ENCODE results near the gene MYH11. TPM values are rescaled to one million over a fixed set of nuclear protein-coding genes. Genes with fewer than 3 reads are reported as not detected.

The MYH11 gene
- total and polyA plus RNA-seq, 2 experiments from 2014 or later: 1.6 to 5.9 TPM

- no peak for TF ChIP-seq REST (IDR thresholded peaks at IDR 0.05; ENCODE audit: unreplicated experiment)
- TF ChIP-seq CTCF (conservative IDR thresholded peaks at IDR 0.05; ENCODE audit: low read depth in 2 of 2): no peak
These were observed 16.9 kb upstream of the MYH11 start (continued) for GRCh38 chr16:15873737-15874136.

- Histone ChIP-seq H3K27me3 (ENCODE audit: insufficient read depth) (no peaks in the 10 kb centered on the region), H3F3A (replicated peaks; ENCODE audit: low read depth) (no peaks in the 10 kb centered on the region), H3K27ac (ENCODE audit: low read depth) (no peak overlapping the region), H3K79me2 (replicated peaks; ENCODE audit: insufficient read depth) (0 out of 2 replicates have a peak, but pooled peaks cover 9% of the 10 kb centered on the region), H3K4me1 (ENCODE audit: insufficient read depth) (no peaks in the 10 kb centered on the region), H3K4me3 (no peak overlapping the region), H3K4me2 (no peak overlapping the region), H4K20me1 (replicated peaks; ENCODE audit: insufficient read depth) (no peaks in the 10 kb centered on the region), H3K36me3 (ENCODE audit: insufficient read depth) (peaks cover 14% of the 10 kb centered on the region), H3K9me2 (ENCODE audit: insufficient read depth) (no peaks in the 10 kb centered on the region), H2AFZ (no peak overlapping the region)
- Mint-ChIP-seq H3K27me3 (ENCODE audit: insufficient read depth, low read depth, poor library complexity) (peaks cover 4% of the 10 kb centered on the region), H3K27ac (no peak overlapping the region), H3K4me1 (no peaks in the 10 kb centered on the region), H3K36me3 (ENCODE audit: low read depth) (peaks cover 32% of the 10 kb centered on the region), H3K4me3 (no peak overlapping the region), H3K9me3 (no peaks in the 10 kb centered on the region)
- no peak for DNase-seq (ENCODE audit: low spot score)
- ATAC-seq: no peak
- TF ChIP-seq ZNF331 (CRISPR knock-in tag; IDR thresholded peaks at IDR 0.05; ENCODE audit: low read depth): no peak
- TF ChIP-seq CTCF (conservative IDR thresholded peaks at IDR 0.05; ENCODE audit: low read depth in 2 of 2): no peak
- TF ChIP-seq ZNF114 (CRISPR knock-in tag; IDR thresholded peaks at IDR 0.05): no peak
- TF ChIP-seq CREB1 (CRISPR knock-in tag; IDR thresholded peaks at IDR 0.05; ENCODE audit: low read depth): no peak
- no peak for TF ChIP-seq ZNF462 (CRISPR knock-in tag; IDR thresholded peaks at IDR 0.05)
- no peak for TF ChIP-seq REST (IDR thresholded peaks at IDR 0.05; ENCODE audit: unreplicated experiment)
These were observed 16.5 kb upstream of the MYH11 start for GRCh38 chr16:15873301-15873700.
